Endodermal cell (in vitro differentiated cells): ENCODE measurements around the gene FRMPD2. TPM values are rescaled to one million over a fixed set of nuclear protein-coding genes. Genes with fewer than 3 reads are reported as not detected.

Source experiments
- DNase-seq: peaks from one replicate; pipeline ENCODE4 v3.0.0-alpha.2; 2017
- H3K27ac ChIP-seq: 2 replicates; pipeline ENCODE4 v1.5.1; 2013; ENCODE audit warnings: mild to moderate bottlenecking, low read depth, low read length, moderate library complexity
- H3K27me3 ChIP-seq: 2 replicates; pipeline ENCODE4 v1.6.1; 2013; ENCODE audit warnings: mild to moderate bottlenecking, low read length, moderate library complexity; ENCODE audit not compliant: insufficient read depth, control insufficient read depth, poor library complexity, severe bottlenecking
- H3K36me3 ChIP-seq: 2 replicates; pipeline ENCODE4 v1.7.0; 2013; ENCODE audit warnings: mild to moderate bottlenecking, low read length, moderate library complexity; ENCODE audit not compliant: control insufficient read depth, insufficient read depth
- H3K4me1 ChIP-seq: one replicate; pipeline ENCODE4 v1.7.0; 2013; ENCODE audit warnings: low read length; ENCODE audit not compliant: control insufficient read depth, insufficient read depth
- H3K4me3 ChIP-seq: 2 replicates; pipeline ENCODE4 v1.5.1; 2013; ENCODE audit warnings: mild to moderate bottlenecking, low read length, moderate library complexity
- H3K9ac ChIP-seq: 2 replicates; pipeline ENCODE4 v1.6.1; 2013; ENCODE audit warnings: mild to moderate bottlenecking, low read length, moderate library complexity; ENCODE audit not compliant: poor library complexity, severe bottlenecking; ENCODE audit errors: extremely low read depth
- H3K9me3 ChIP-seq: 2 replicates; pipeline ENCODE4 v1.6.1; 2013; ENCODE audit warnings: mild to moderate bottlenecking, low read length, moderate library complexity; ENCODE audit not compliant: control insufficient read depth
- H3K27ac Mint-ChIP-seq: 2 replicates; pipeline ENCODE4 v1.8.0; 2020; ENCODE audit warnings: mixed read lengths
- H3K27me3 Mint-ChIP-seq: 2 replicates; pipeline ENCODE4 v1.8.0; 2021; ENCODE audit warnings: mild to moderate bottlenecking, mixed read lengths; ENCODE audit not compliant: insufficient read depth
- H3K36me3 Mint-ChIP-seq: 2 replicates; pipeline ENCODE4 v1.8.0; 2020; ENCODE audit warnings: low read depth, mixed read lengths
- H3K4me1 Mint-ChIP-seq: 2 replicates; pipeline ENCODE4 v1.8.0; 2020; ENCODE audit warnings: mixed read lengths
- H3K4me3 Mint-ChIP-seq: 2 replicates; pipeline ENCODE4 v1.8.0; 2020; ENCODE audit warnings: mild to moderate bottlenecking, moderate library complexity, mixed read lengths
- H3K9me3 Mint-ChIP-seq: 2 replicates; pipeline ENCODE4 v1.8.0; 2020; ENCODE audit warnings: mild to moderate bottlenecking, mixed read lengths
- WGBS, 2 experiments: methylation state at CpG; one replicate each; pipeline versions ENCODE4 v1.1.5 to v1.1.7; 2013; ENCODE audit warnings: missing lambda C conversion rate in 2 of 2, mixed read lengths in 1 of 2; ENCODE audit not compliant: insufficient coverage in 1 of 2, insufficient read length in 1 of 2; 5-methylcytosine and 5-hydroxymethylcytosine counted together
- total RNA-seq, 2 donors: library from RNA; stranded (reverse); fragmentation: NEBNext Ultra II Directional in 1 of 2; extraction: Animal tissue kit (Norgen Biotek cat#: 25700) in 1 of 2; gene quantifications; 2 replicates in 1 of 2; 3 replicates in 1 of 2; pipeline ENCODE4 v1.2.1, GENCODE V29; 2021
- TF ChIP-seq, protein P1 (sequence below): fragments of 200-600 bp; sonication (generic); conservative IDR thresholded peaks from 2 replicates; pipeline ENCODE4 v1.5.0; 2021; ENCODE audit warnings: antibody characterized with exemption, mild to moderate bottlenecking

FRMPD2 gene
- total RNA-seq, 2 donors from 2014 or later: 0.44 to 1.5 TPM

DNA sequence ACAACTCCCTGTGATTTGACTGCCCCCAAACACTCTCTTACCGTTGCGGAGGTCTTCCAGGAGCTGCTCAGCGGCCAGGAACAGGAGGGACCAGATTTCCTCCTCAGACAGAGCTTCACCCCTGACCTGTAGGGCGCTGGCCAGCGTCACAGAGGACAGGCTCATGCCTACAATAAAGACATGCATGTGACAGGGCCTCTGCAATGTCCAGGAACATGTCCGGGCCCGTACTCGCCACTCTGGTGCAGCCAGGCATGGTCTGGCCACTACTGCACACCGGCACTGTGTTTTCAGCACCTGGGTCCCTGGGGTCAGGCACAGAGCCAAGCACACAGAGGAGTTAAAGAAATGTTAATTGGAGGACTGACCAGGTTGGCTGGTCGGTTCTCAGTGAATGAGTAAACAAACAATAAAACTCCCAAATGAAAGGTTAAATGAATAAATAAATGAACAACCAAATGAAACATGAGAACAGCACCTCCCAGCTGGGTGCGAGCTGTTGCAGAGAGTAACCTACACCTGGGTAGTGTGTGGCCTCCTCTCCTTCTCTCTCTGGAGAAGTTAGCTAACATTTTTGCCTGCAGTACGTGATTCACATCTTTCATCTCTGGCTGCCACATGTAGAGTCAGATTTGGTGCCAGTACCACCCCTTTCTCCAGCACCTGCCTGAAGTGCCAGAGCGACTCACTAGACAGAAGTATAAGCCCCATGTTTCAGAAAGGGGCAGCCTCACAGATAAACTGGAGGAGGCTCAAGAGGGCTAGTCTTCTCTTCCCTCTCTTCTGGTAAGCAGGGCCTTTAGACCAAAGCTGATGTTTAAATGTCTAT lies 22.8 kb downstream of the FRMPD2 start:
- Histone ChIP-seq H3K4me1 (peaks cover 6% of the 10 kb centered on the region), H3K4me3 (no peak overlapping the region), H3K27me3 (no peaks in the 10 kb centered on the region), H3K9ac (no peak overlapping the region), H3K36me3 (no peaks in the 10 kb centered on the region), H3K9me3 (no peaks in the 10 kb centered on the region), H3K27ac (no peak overlapping the region)
- TF ChIP-seq, protein P1, sequence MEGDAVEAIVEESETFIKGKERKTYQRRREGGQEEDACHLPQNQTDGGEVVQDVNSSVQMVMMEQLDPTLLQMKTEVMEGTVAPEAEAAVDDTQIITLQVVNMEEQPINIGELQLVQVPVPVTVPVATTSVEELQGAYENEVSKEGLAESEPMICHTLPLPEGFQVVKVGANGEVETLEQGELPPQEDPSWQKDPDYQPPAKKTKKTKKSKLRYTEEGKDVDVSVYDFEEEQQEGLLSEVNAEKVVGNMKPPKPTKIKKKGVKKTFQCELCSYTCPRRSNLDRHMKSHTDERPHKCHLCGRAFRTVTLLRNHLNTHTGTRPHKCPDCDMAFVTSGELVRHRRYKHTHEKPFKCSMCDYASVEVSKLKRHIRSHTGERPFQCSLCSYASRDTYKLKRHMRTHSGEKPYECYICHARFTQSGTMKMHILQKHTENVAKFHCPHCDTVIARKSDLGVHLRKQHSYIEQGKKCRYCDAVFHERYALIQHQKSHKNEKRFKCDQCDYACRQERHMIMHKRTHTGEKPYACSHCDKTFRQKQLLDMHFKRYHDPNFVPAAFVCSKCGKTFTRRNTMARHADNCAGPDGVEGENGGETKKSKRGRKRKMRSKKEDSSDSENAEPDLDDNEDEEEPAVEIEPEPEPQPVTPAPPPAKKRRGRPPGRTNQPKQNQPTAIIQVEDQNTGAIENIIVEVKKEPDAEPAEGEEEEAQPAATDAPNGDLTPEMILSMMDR: no peak
- Mint-ChIP-seq H3K27me3 (no peaks in the 10 kb centered on the region), H3K36me3 (no peaks in the 10 kb centered on the region), H3K4me1 (peaks cover 14% of the 10 kb centered on the region), H3K27ac (no peak overlapping the region), H3K9me3 (no peaks in the 10 kb centered on the region), H3K4me3 (no peak overlapping the region)
- peak; percentile 50 for DNase-seq
- 88 to 94% methylated on average over 9 to 13 of the region's 13 CpGs for WGBS, 2 experiments

DNA sequence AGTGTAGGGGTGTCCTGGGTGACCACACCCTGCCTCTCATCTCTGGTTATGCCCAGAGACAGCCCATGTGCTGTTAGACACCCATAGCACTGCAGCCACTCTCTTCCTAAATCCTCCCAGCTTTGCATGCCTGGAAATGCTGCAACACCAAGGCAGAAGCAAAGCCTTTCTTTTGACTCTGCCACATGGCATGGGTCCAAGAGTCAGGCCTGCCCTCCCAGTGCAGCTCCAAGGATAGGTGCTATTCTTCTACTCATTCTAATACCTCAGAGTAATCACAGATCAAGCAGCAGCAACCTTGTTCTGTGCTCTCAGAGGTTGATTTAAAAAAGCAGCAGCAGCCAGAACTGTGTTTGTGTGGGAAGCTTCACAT lies 23.4 kb downstream of the FRMPD2 start:
- peaks cover 6% of the 10 kb centered on the region for H3K4me1 ChIP-seq
- no peak overlapping the region for H3K4me3 ChIP-seq
- no peak overlapping the region for H3K9ac ChIP-seq
- peak; percentile 27 for DNase-seq
- H3K27me3 ChIP-seq: no peaks in the 10 kb centered on the region
- no peak overlapping the region for H3K27ac ChIP-seq
- Mint-ChIP-seq H3K27me3 (no peaks in the 10 kb centered on the region), H3K9me3 (no peaks in the 10 kb centered on the region), H3K27ac (no peak overlapping the region), H3K4me3 (no peak overlapping the region), H3K4me1 (peaks cover 14% of the 10 kb centered on the region), H3K36me3 (no peaks in the 10 kb centered on the region)
- no peaks in the 10 kb centered on the region for H3K36me3 ChIP-seq
- TF ChIP-seq, protein P1: no peak
- no peaks in the 10 kb centered on the region for H3K9me3 ChIP-seq

GRCh38 chr10:48249763-48250351 lies 24.6 kb downstream of the FRMPD2 start:
- peaks cover 7% of the 10 kb centered on the region for H3K4me1 Mint-ChIP-seq
- Histone ChIP-seq H3K9ac (no peak overlapping the region), H3K4me1 (no peaks in the 10 kb centered on the region), H3K4me3 (no peak overlapping the region), H3K27ac (no peak overlapping the region), H3K9me3 (no peaks in the 10 kb centered on the region), H3K27me3 (no peaks in the 10 kb centered on the region), H3K36me3 (no peaks in the 10 kb centered on the region)
- no peaks in the 10 kb centered on the region for H3K36me3 Mint-ChIP-seq
- no peaks in the 10 kb centered on the region for H3K27me3 Mint-ChIP-seq
- WGBS, 2 experiments: 93% methylated on average over 8 of the region's 8 CpGs; no CpG with 5 or more reads in 1 of the 2 experiments
- DNase-seq: peak; percentile 24
- H3K27ac Mint-ChIP-seq: no peak overlapping the region
- H3K9me3 Mint-ChIP-seq: no peaks in the 10 kb centered on the region
- no peak overlapping the region for H3K4me3 Mint-ChIP-seq
- TF ChIP-seq, protein P1: no peak
